NCI-H2227 (cell line): ENCODE data around the gene PMVK.

ENCODE experiments used
- DNase-seq: peaks from one replicate; lab custom pipeline; 2025; ENCODE audit not compliant: unreplicated experiment; lab: John Stamatoyannopoulos, UW

The PMVK gene

DNA sequence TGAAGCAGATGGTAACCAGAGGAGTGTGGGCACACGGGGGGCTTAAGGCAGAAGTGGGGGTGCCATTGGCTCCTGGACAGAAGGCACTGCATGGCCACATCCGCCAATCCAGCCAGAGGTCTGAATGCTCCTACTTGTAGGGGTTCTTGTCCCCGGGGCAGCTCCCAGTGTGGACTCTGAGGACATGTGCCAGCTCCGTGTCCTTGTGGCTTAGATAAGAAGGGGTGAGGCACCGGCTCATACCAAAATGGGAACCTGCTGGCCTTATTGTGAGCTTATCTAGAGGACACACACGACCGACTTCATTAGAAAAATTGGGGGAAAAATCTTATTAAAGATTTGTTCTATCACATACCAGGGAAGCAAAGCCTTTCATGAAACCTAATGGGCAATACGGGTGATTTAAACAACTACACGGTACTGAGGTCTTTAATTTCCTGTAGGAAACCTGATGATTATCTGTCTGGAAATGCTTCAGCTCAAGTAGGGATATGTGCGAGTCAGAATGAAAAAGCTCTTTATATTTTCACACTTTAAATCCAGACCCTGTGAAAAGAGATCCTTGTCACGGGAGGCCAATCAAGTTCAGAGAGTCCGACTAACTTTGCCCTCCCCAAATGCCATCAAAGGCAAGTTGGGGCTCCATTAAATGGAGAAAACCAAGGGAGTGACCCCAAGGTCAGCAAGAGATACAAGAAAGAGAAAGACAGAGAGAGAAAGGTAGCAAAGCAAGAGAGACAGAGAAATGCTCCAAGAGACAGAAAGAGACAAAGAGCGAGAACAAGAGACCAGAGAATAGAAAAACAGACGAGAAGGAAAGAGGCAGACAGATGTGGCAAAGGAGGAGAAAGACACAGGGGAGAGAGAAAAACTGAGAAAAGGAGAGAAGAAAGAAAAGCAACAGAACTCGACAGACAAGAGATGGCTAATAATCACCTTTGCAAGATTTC is 52.3 kb downstream of the PMVK start:
- DNase-seq: peak; percentile 24

DNA sequence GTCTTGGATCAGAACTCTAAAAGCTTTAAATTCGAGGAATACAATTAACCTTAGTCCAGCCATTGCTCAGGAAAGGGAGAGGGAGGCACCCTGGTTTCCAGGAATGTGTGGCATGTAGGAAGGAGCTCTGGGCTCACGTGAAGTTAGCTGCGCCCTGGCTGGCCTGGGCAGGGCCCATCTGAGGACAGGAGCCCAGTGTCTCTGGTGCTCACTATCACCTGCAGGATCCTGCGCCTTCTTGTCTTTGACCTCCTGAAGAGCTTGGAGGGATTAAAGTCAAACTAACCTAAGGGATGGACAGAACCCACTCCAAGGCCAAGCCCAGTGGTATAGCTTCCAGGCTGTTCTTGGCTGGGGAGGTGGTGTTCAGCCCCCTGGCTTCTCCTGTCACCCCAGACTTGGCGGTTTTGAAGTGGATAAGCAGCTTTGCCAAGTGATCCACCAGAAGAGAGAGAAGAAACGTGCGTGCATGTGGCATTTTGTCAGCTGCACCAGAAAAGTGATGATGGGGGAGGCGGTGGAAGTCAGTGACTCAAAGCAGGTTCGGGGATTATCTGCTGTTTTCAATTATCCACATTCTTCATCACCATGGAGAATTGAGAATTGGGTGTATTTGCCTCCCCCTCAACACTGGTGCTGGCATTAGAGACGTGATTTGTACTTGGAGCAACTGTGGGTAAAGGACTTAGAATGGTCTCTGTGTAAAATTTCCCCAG is 54.5 kb downstream of the PMVK start:
- DNase-seq: no peak

DNA sequence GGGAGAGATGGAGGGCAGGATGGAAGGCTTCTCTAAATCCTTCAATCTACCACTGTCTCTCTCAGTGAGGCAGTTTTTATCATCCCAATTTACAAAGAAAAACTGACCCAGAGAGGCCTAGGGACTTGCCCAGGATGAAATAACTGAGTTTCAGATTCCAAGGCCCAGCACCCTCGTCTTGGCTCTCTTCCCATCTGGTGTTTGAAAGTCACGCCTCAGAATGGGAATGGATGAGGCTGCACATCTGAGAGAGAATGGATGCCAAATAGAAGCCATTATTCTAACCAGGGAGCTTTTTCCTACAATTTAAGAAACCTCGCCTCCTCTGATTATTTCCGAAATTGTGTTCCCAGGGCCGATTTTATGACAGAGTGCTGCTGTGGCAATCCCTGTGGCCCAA is 55.8 kb downstream of the PMVK start:
- no peak for DNase-seq

DNA sequence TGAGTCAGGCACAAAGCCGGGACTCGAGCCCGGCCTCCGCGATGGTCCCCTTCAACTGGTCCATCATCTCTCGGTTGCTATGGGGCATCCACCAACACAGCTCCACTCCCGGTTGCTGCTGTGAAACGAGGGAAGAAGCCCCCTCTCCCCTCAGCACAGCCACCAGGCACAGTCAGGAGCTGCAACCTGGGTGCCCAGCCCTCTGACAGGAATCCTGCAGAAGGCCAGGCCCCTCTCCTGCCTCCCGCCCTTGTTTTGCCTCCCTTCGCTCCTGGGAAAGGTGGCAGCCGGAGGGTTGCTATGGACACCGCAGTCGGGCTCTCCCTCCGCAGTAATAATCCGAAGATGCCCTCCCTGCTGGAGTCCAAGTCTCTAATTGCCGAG is 57.5 kb downstream of the PMVK start:
- DNase-seq: peak; percentile 91

DNA sequence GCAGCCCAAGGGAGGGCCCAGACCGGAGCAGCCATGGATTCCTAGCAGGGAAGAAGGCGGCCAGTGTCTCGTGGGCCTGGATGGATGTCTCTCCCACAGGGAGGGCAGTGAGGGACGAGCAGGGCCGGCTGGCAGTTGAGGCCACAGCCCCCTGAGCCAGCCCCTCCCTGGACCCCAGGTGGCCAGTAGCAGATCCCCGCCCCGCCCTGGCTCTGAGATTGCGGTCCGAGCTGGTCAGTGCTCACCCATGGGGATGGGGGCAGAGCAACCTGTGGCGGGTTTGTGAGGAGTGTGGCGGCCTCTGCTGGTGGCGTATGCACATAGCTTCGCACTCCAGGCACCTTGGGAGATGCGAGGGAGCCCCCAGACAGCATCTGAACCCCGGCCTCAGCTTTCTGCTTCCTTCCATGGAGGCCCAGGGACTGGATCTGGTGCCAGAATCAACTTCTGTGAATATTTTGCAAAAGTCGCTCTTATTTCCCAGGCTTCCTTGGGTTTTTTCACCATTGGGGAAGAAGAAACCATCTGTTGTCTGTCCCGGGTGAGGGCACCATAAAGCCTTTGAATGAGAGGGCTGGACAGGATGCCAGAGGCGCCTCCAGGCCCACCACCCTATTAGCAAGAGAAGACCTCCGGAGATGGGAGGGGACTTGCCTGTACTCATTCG is 58.0 kb downstream of the PMVK start:
- peak; percentile 91 for DNase-seq

DNA sequence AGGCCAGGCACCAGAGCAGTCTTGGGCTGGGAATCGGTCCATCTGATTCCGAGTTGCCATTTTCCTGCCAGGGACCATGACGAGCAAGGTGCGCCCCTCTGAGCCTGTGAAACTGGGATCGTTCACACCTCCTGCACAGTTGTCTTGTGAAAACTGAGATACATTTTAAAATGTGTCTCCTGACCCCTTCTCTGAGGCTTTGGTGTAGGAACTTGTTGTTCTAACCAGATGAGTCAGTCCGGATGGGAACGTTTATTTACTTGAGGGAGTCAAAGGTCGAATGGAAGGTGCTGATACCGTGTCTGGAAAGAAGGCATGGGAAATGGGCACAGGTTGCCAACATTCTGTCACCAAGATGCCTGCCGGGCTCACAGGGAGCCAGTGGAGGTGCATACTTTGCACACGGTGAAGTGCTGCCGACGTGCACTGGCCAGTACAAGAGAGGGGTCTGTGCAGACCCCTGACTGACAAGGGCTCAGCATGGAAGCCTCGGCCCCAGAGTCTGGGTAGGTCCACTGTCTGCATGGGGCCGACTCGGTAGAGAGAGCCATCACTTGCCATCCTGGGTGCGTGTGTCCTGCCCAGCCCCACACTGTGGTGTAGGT is 59.0 kb downstream of the PMVK start:
- no peak for DNase-seq

DNA sequence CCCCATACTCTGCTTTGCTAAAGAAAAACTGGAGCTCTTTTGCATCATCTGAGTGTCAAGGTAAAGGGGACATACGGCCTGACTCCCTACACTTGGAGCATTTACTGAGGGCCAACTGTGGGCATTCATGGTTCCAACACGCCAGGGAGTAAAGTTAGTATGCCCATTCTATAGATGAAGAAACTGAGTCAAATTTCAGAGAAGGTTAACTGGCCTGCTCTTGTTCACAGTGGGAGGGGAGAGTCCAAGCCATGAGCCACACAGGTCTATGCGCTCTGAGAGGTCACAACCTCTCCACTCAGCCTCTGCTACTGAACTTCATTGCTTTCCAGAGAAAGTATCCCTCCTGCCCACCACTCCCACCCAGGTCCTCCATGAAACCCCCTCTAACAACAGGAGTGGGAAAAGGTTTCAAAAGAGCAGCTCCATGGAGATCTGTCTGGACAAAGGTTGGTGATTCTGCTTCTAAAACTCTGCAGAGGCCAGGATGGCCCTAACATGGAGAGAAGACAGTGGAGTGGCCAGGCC is 59.6 kb downstream of the PMVK start:
- DNase-seq: no peak
